HG02840 (cell line): ENCODE measurements around the gene PPM1L.

Source experiments
- ATAC-seq: cut with Tn5 transposase; IDR thresholded peaks from one replicate; pipeline ENCODE4 v1.9.1; 2021; ENCODE audit warnings: mild to moderate bottlenecking, moderate library complexity, moderate number of reproducible peaks; ENCODE audit not compliant: unreplicated experiment, low FRiP score

PPM1L gene

GRCh38 chr3:160919942-160920341, 163.9 kb downstream of the PPM1L start:
- ATAC-seq, result no peak

GRCh38 chr3:160921020-160921635, 165.1 kb downstream of the PPM1L start:
- ATAC-seq, result no peak

GRCh38 chr3:160924776-160925175, 168.7 kb downstream of the PPM1L start:
- no peak for ATAC-seq

GRCh38 chr3:160927620-160928019, 171.6 kb downstream of the PPM1L start:
- no peak for ATAC-seq

GRCh38 chr3:160928183-160928726, 172.2 kb downstream of the PPM1L start:
- no peak for ATAC-seq

GRCh38 chr3:160929595-160929994, 173.6 kb downstream of the PPM1L start:
- ATAC-seq, result no peak

GRCh38 chr3:160931474-160931873, 175.4 kb downstream of the PPM1L start:
- ATAC-seq, result no peak

- ATAC-seq, result no peak
Measured at GRCh38 chr3:160935413-160936095, 179.5 kb downstream of the PPM1L start.

- no peak for ATAC-seq
Measured at GRCh38 chr3:160941885-160942494, 186.0 kb downstream of the PPM1L start.

- ATAC-seq, result no peak
Measured at GRCh38 chr3:160943996-160944395, 188.0 kb downstream of the PPM1L start.

GRCh38 chr3:160945336-160945735, 189.3 kb downstream of the PPM1L start:
- no peak for ATAC-seq

- ATAC-seq, result no peak
Measured at GRCh38 chr3:160948273-160948672, 192.2 kb downstream of the PPM1L start.

GRCh38 chr3:160949460-160949859, 193.4 kb downstream of the PPM1L start:
- no peak for ATAC-seq

GRCh38 chr3:160950542-160950941, 194.5 kb downstream of the PPM1L start:
- no peak for ATAC-seq

- ATAC-seq, result no peak
Measured at GRCh38 chr3:160950954-160951353, 194.9 kb downstream of the PPM1L start.

GRCh38 chr3:160951642-160952487, 195.8 kb downstream of the PPM1L start:
- no peak for ATAC-seq

GRCh38 chr3:160953686-160954085, 197.7 kb downstream of the PPM1L start:
- ATAC-seq, result no peak

- ATAC-seq, result no peak
Measured at GRCh38 chr3:160956785-160957184, 200.8 kb downstream of the PPM1L start.

- no peak for ATAC-seq
Measured at GRCh38 chr3:160960568-160960967, 204.5 kb downstream of the PPM1L start.

- ATAC-seq, result no peak
Measured at GRCh38 chr3:160963949-160964348, 207.9 kb downstream of the PPM1L start.

- ATAC-seq, result no peak
Measured at GRCh38 chr3:160968761-160969160, 212.7 kb downstream of the PPM1L start.
